GM21381 (cell line): ENCODE measurements around the gene CHRM4.

Experiments used
- ATAC-seq: cut with Tn5 transposase; IDR thresholded peaks from one replicate; pipeline ENCODE4 v1.9.1; 2021; ENCODE audit warnings: mild to moderate bottlenecking, moderate library complexity; ENCODE audit not compliant: unreplicated experiment

The CHRM4 gene

GRCh38 chr11:46350695-46351094 is 40.9 kb downstream of the CHRM4 start:
- no peak for ATAC-seq

GRCh38 chr11:46348566-46349401 is 42.8 kb downstream of the CHRM4 start:
- no peak for ATAC-seq

GRCh38 chr11:46347637-46348311 is 43.8 kb downstream of the CHRM4 start:
- no peak for ATAC-seq

GRCh38 chr11:46346886-46347636 is 44.5 kb downstream of the CHRM4 start, which contains the start of gene DGKZ:
TSS of gene DGKZ (plus strand) at chr11:46347463. CDS start at chr11:46347660, 197 bp downstream.
- peak; percentile 64 for ATAC-seq

- ATAC-seq, result no peak
Measured at GRCh38 chr11:46345881-46346484, 45.6 kb downstream of the CHRM4 start.

- no peak for ATAC-seq
Measured at GRCh38 chr11:46345131-46345597, 46.4 kb downstream of the CHRM4 start.

GRCh38 chr11:46343520-46343919 is 48.1 kb downstream of the CHRM4 start:
- ATAC-seq, result no peak

- no peak for ATAC-seq
Measured at GRCh38 chr11:46342239-46342638, 49.3 kb downstream of the CHRM4 start.

GRCh38 chr11:46341454-46341853 is 50.1 kb downstream of the CHRM4 start:
- ATAC-seq, result no peak

- ATAC-seq, result no peak
Measured at GRCh38 chr11:46339816-46340215, 51.8 kb downstream of the CHRM4 start.

- no peak for ATAC-seq
Measured at GRCh38 chr11:46338988-46339666, 52.4 kb downstream of the CHRM4 start.

- no peak for ATAC-seq
Measured at GRCh38 chr11:46338636-46338987, 53.0 kb downstream of the CHRM4 start.

- no peak for ATAC-seq
Measured at GRCh38 chr11:46337626-46338345, 53.8 kb downstream of the CHRM4 start.

- no peak for ATAC-seq
Measured at GRCh38 chr11:46336563-46337180, 54.9 kb downstream of the CHRM4 start.

- no peak for ATAC-seq
Measured at GRCh38 chr11:46335890-46336562, 55.5 kb downstream of the CHRM4 start.

GRCh38 chr11:46335271-46335670 is 56.3 kb downstream of the CHRM4 start:
- no peak for ATAC-seq

- ATAC-seq, result no peak
Measured at GRCh38 chr11:46334211-46334610, 57.4 kb downstream of the CHRM4 start.
